Endothelial cell of umbilical vein (primary cell): Measurements from ENCODE around the gene CISH. TPM values are rescaled to one million over a fixed set of nuclear protein-coding genes. Genes with fewer than 3 reads are reported as not detected.

Source experiments
- BruUV-seq: library from RNA; stranded (reverse); fragments of 400-500 nt; replicated peaks from 2 replicates; lab custom pipeline; 2021; lab: Mats Ljungman, UMichigan
- CTCF ChIA-PET: fragments of 300-600, 350-600 bp; sonication (Branson Sonifier 250); formaldehyde crosslinking; loops from one replicate; lab custom pipeline; 2021; ENCODE audit warnings: antibody characterized with exemption, inconsistent platforms; lab: Charles Lee
- POLR2A ChIA-PET: fragments of 300-600, 350-600 bp; sonication (Branson Sonifier 250); formaldehyde crosslinking; loops from one replicate; lab custom pipeline; 2021; ENCODE audit warnings: antibody characterized with exemption, inconsistent platforms; lab: Charles Lee
- DNase-seq: peaks from one replicate; pipeline ENCODE4 v3.0.0-alpha.2; 2011; ENCODE audit warnings: low read depth, low spot score
- FAIRE-seq: peaks from 2 replicates; lab custom pipeline; 2011; peaks lifted over from hg19 to GRCh38; lab: Jason Lieb, UNC
- H2AFZ ChIP-seq: 2 replicates; pipeline ENCODE4 v1.6.0; 2012; ENCODE audit warnings: low read depth, low read length, control low read depth, inconsistent platforms
- H3K27ac ChIP-seq: 2 replicates; pipeline ENCODE4 v1.5.1; 2011; ENCODE audit warnings: low read depth, mild to moderate bottlenecking, control low read depth, low read length, moderate library complexity; ENCODE audit not compliant: insufficient read depth
- H3K27me3 ChIP-seq, 2 experiments: 2 replicates each; pipeline versions ENCODE4 v1.6.0 to v1.6.1; 2011; ENCODE audit warnings: low read length in 2 of 2, mixed read lengths in 1 of 2; ENCODE audit not compliant: control insufficient read depth in 2 of 2, insufficient read depth in 2 of 2
- H3K36me3 ChIP-seq, 2 experiments: 2 replicates in 1 of 2; 3 replicates in 1 of 2; pipeline ENCODE4 v1.5.1; 2011; ENCODE audit warnings: low read length in 2 of 2, mild to moderate bottlenecking in 1 of 2, moderate library complexity in 1 of 2; ENCODE audit not compliant: control insufficient read depth in 2 of 2, insufficient read depth in 2 of 2; ENCODE audit errors: extremely low read depth in 1 of 2
- H3K4me1 ChIP-seq: 3 replicates; pipeline ENCODE4 v1.5.1; 2011; ENCODE audit warnings: mild to moderate bottlenecking, low read length; ENCODE audit not compliant: control insufficient read depth, insufficient read depth; ENCODE audit errors: extremely low read depth
- H3K4me2 ChIP-seq: 2 replicates; pipeline ENCODE4 v1.6.1; 2011; ENCODE audit warnings: low read length, control low read depth, mixed read lengths; ENCODE audit not compliant: insufficient read depth
- H3K4me3 ChIP-seq, 3 experiments: fragments of 200-600 bp in 1 of 3; sonication (generic), shearing (Covaris generic) in 1 of 3; replicated peaks in 1 of 3; 2 replicates each; pipeline ENCODE4 v1.5.1; 2011 to 2016; ENCODE audit warnings: control low read depth in 3 of 3, low read length in 3 of 3, mild to moderate bottlenecking in 2 of 3, inconsistent platforms in 1 of 3, low read depth in 1 of 3, moderate library complexity in 1 of 3; ENCODE audit not compliant: insufficient read depth in 1 of 3
- H3K79me2 ChIP-seq: 2 replicates; pipeline ENCODE4 v1.6.0; 2012; ENCODE audit warnings: low read length, inconsistent platforms; ENCODE audit not compliant: control insufficient read depth, insufficient read depth
- H3K9ac ChIP-seq: replicated peaks from 2 replicates; pipeline ENCODE3; 2011; ENCODE audit warnings: low read length, control low read depth; ENCODE audit not compliant: insufficient read depth; ENCODE audit errors: extremely low read depth
- H3K9me1 ChIP-seq: replicated peaks from 3 replicates; pipeline ENCODE4 v1.6.0; 2011; ENCODE audit warnings: mild to moderate bottlenecking, low read length; ENCODE audit not compliant: control insufficient read depth, insufficient read depth; ENCODE audit errors: extremely low read depth
- H3K9me3 ChIP-seq: replicated peaks from 2 replicates; pipeline ENCODE4 v1.5.1; 2012; ENCODE audit warnings: low read length, inconsistent platforms; ENCODE audit not compliant: control insufficient read depth, insufficient read depth
- H4K20me1 ChIP-seq: replicated peaks from 2 replicates; pipeline ENCODE3; 2011; ENCODE audit warnings: mild to moderate bottlenecking, low read length; ENCODE audit not compliant: control insufficient read depth, insufficient read depth; ENCODE audit errors: extremely low read depth
- CTCF ChIP-seq, 2 donors: IDR thresholded peaks; 1 replicate in 1 of 2; 2 replicates in 1 of 2; pipeline ENCODE4 v1.5.1; 2011; ENCODE audit warnings: low read length in 2 of 2, mild to moderate bottlenecking in 2 of 2, moderate library complexity in 2 of 2, control low read depth in 1 of 2, inconsistent platforms in 1 of 2, low read depth in 1 of 2; ENCODE audit not compliant: insufficient read depth in 1 of 2; ENCODE audit errors: extremely low read depth in 1 of 2
- EZH2 ChIP-seq: IDR thresholded peaks from 2 replicates; pipeline ENCODE4 v1.6.1; 2012; ENCODE audit warnings: borderline replicate concordance, low read depth, mild to moderate bottlenecking, moderate library complexity, low read length, inconsistent platforms; ENCODE audit not compliant: severe bottlenecking
- FOS ChIP-seq: IDR thresholded peaks from 2 replicates; pipeline ENCODE4 v1.6.1; 2011; ENCODE audit warnings: mild to moderate bottlenecking, low read length, moderate library complexity, borderline replicate concordance; ENCODE audit not compliant: insufficient read depth
- GATA2 ChIP-seq: IDR thresholded peaks from 2 replicates; pipeline ENCODE4 v1.7.0; 2011; ENCODE audit warnings: low read depth, mild to moderate bottlenecking, moderate library complexity, mixed read lengths, low read length; ENCODE audit not compliant: insufficient read length, insufficient read depth
- MAX ChIP-seq: IDR thresholded peaks from 2 replicates; pipeline ENCODE4 v1.6.1; 2011; ENCODE audit not compliant: insufficient read depth, insufficient read length
- MYC ChIP-seq: IDR thresholded peaks from one replicate; pipeline ENCODE4 v1.6.1; 2011; ENCODE audit warnings: mild to moderate bottlenecking, low read depth, low read length
- POLR2A ChIP-seq: IDR thresholded peaks from 2 replicates; pipeline ENCODE4 v1.6.1; 2012; ENCODE audit warnings: low read depth, mild to moderate bottlenecking, control low read depth, low read length
- POLR2AphosphoS5 ChIP-seq: IDR thresholded peaks from 2 replicates; pipeline ENCODE4 v1.6.1; 2012; ENCODE audit warnings: low read depth, mild to moderate bottlenecking, control low read depth, low read length, moderate library complexity; ENCODE audit not compliant: insufficient read depth
- dilution Hi-C: fragments of 300-500 bp; cut with MboI; formaldehyde crosslinking; loops from one replicate; pipeline ENCODE4 v1.15.0; 2019; ENCODE audit warnings: low sequenced_read_pairs; ENCODE audit not compliant: extremely low pct_ligation_motif_present
- intact Hi-C: fragments of 100-400 bp; cut with micrococcal nuclease; formaldehyde crosslinking; loops from one replicate; pipeline ENCODE4 v1.10.0; 2022
- polyA plus RNA-seq, 4 experiments: library from polyadenylated mRNA; depleted of rRNA in 3 of 4; stranded (reverse) in 3 of 4; unstranded in 1 of 4; fragments of >200 nt; gene quantifications; 2 replicates each; pipeline versions ENCODE4 v1.2.1 to v1.2.3, GENCODE V29; 2011 to 2012; ENCODE audit warnings: missing spikeins in 1 of 4
- total RNA-seq: library from RNA; stranded (reverse); gene quantifications from 2 replicates; pipeline ENCODE4 v1.2.3, GENCODE V29; 2021

The CISH gene
- total and polyA plus RNA-seq, 2 donors (not counting 3 experiments of a cell fraction or from before 2014, with no cell fraction given): 2.2 to 4.1 TPM

- Histone ChIP-seq H3K9ac (no peak overlapping the region), H3K9me1 (no peaks in the 10 kb centered on the region), H3K27me3 (no peaks in the 10 kb centered on the region), H3K4me1 (peaks cover 14% of the 10 kb centered on the region), H3K36me3 (peaks cover 0 to 6% of the 10 kb centered on the region in 2 experiments), H2AFZ (no peak overlapping the region), H3K27ac (no peak overlapping the region), H3K4me3 (no peak overlapping the region), H3K79me2 (no peaks in the 10 kb centered on the region), H4K20me1 (no peaks in the 10 kb centered on the region), H3K4me2 (no peak overlapping the region), H3K9me3 (no peaks in the 10 kb centered on the region)
- no TSS peak for BruUV-seq
- DNase-seq (no peak), FAIRE-seq (no peak)
- intact Hi-C loops (no loop called here), dilution Hi-C loops (no loop called here)
- ChIA-PET POLR2A (no interaction called here), CTCF (interaction anchor here (1.5 to 4.9 kb wide), 2 partner anchors 36 to 37 kb away, joined by 4 to 105 read pairs; no protein-coding TSS in a partner anchor)
- TF ChIP-seq MYC: no peak
- TF ChIP-seq FOS: no peak
- TF ChIP-seq POLR2A: no peak
- no peak for TF ChIP-seq GATA2
- no peak for TF ChIP-seq POLR2AphosphoS5
Observed at GRCh38 chr3:50609071-50609762, 2.4 kb downstream of the CISH start.

GRCh38 chr3:50608278-50608677 lies 3.3 kb downstream of the CISH start:
- TF ChIP-seq FOS: no peak
- TF ChIP-seq MAX: no peak
- no peak for TF ChIP-seq CTCF (IDR thresholded peaks at IDR 0.05; ENCODE audit: extremely low read depth in 1 of 2, insufficient read depth in 1 of 2, low read depth in 1 of 2, low read length in 2 of 2)
- TF ChIP-seq EZH2: no peak
- no peak for TF ChIP-seq GATA2
- no peak for TF ChIP-seq MYC
- TF ChIP-seq POLR2A: no peak
- no peak for TF ChIP-seq POLR2AphosphoS5
- no peaks in the 10 kb centered on the region for H3K27me3 ChIP-seq
- no peaks in the 10 kb centered on the region for H3K79me2 ChIP-seq
- H3K9me1 ChIP-seq: no peaks in the 10 kb centered on the region
- no TSS peak for BruUV-seq
- intact Hi-C loops (no loop called here), dilution Hi-C loops (no loop called here)
- CTCF ChIA-PET: interaction anchor here (1.5 kb wide), 1 partner anchor 36 kb away, joined by 4 read pairs; no protein-coding TSS in a partner anchor
- H3K4me3 ChIP-seq: no peak overlapping the region
- no peak overlapping the region for H3K9ac ChIP-seq
- FAIRE-seq: no peak
- H4K20me1 ChIP-seq: no peaks in the 10 kb centered on the region
- no peak overlapping the region for H3K27ac ChIP-seq
- peaks cover 0 to 6% of the 10 kb centered on the region in 2 experiments for H3K36me3 ChIP-seq
- POLR2A ChIA-PET: no interaction called here
- DNase-seq: no peak
- H3K4me2 ChIP-seq: no peak overlapping the region
- no peaks in the 10 kb centered on the region for H3K9me3 ChIP-seq
- H3K4me1 ChIP-seq: peaks cover 14% of the 10 kb centered on the region
- no peak overlapping the region for H2AFZ ChIP-seq
